Type B pancreatic cell (in vitro differentiated cells): ENCODE results near the gene CCDC63. TPM values are rescaled to one million over a fixed set of nuclear protein-coding genes. Genes with fewer than 3 reads are reported as not detected.

ENCODE experiments used
- DNase-seq: peaks from one replicate; pipeline ENCODE4 v3.0.0; 2021; ENCODE audit warnings: mixed read lengths; ENCODE audit not compliant: unreplicated experiment; ENCODE audit errors: extremely low spot score
- H3K27ac Mint-ChIP-seq: 2 replicates; pipeline ENCODE4 v1.8.0; 2021; ENCODE audit warnings: mild to moderate bottlenecking, mixed read lengths
- H3K27me3 Mint-ChIP-seq: 2 replicates; pipeline ENCODE4 v1.8.0; 2021; ENCODE audit warnings: mixed read lengths
- H3K36me3 Mint-ChIP-seq: 2 replicates; pipeline ENCODE4 v1.8.0; 2021; ENCODE audit warnings: mixed read lengths
- H3K4me1 Mint-ChIP-seq: one replicate; pipeline ENCODE4 v1.8.0; 2021; ENCODE audit warnings: mixed read lengths; ENCODE audit not compliant: unreplicated experiment
- H3K4me3 Mint-ChIP-seq: 2 replicates; pipeline ENCODE4 v1.8.0; 2021; ENCODE audit warnings: mild to moderate bottlenecking, mixed read lengths
- H3K9me3 Mint-ChIP-seq: 2 replicates; pipeline ENCODE4 v1.8.0; 2021; ENCODE audit warnings: mixed read lengths
- CTCF ChIP-seq: fragments of 200-600 bp; sonication (generic); conservative IDR thresholded peaks from 2 replicates; pipeline ENCODE4 v1.5.0; 2021; ENCODE audit warnings: antibody characterized with exemption, mild to moderate bottlenecking
- total RNA-seq: library from RNA; stranded (reverse); gene quantifications from 2 replicates; pipeline ENCODE4 v1.2.1, GENCODE V29; 2021; ENCODE audit warnings: low replicate concordance

Gene CCDC63
- total RNA-seq, 1 donor from 2014 or later = not detected

GRCh38 chr12:110825530-110825929 is 21.3 kb upstream of the CCDC63 start:
- H3K27me3 Mint-ChIP-seq = peaks cover 22% of the 10 kb centered on the region
- no peak overlapping the region for H3K27ac Mint-ChIP-seq
- no peaks in the 10 kb centered on the region for H3K9me3 Mint-ChIP-seq
- no peak for DNase-seq
- no peaks in the 10 kb centered on the region for H3K4me1 Mint-ChIP-seq
- H3K36me3 Mint-ChIP-seq = no peaks in the 10 kb centered on the region
- TF ChIP-seq CTCF = no peak
- no peak overlapping the region for H3K4me3 Mint-ChIP-seq

- Mint-ChIP-seq H3K36me3 (no peaks in the 10 kb centered on the region), H3K4me3 (no peak overlapping the region), H3K27ac (no peak overlapping the region), H3K9me3 (no peaks in the 10 kb centered on the region), H3K4me1 (no peaks in the 10 kb centered on the region), H3K27me3 (peaks cover 22% of the 10 kb centered on the region)
- peak; percentile 82 for DNase-seq
- peak; percentile 85 for TF ChIP-seq CTCF
Measured at GRCh38 chr12:110826592-110827200, 20.1 kb upstream of the CCDC63 start.

- no peak overlapping the region for H3K4me3 Mint-ChIP-seq
- DNase-seq = no peak
- no peaks in the 10 kb centered on the region for H3K36me3 Mint-ChIP-seq
- H3K9me3 Mint-ChIP-seq = no peaks in the 10 kb centered on the region
- no peaks in the 10 kb centered on the region for H3K4me1 Mint-ChIP-seq
- no peak overlapping the region for H3K27ac Mint-ChIP-seq
- H3K27me3 Mint-ChIP-seq = peaks cover 32% of the 10 kb centered on the region
- TF ChIP-seq CTCF = no peak
Measured at GRCh38 chr12:110829308-110829707, 17.5 kb upstream of the CCDC63 start.

- TF ChIP-seq CTCF = no peak
- Mint-ChIP-seq H3K27me3 (peaks cover 23% of the 10 kb centered on the region), H3K36me3 (no peaks in the 10 kb centered on the region), H3K4me1 (no peaks in the 10 kb centered on the region), H3K9me3 (no peaks in the 10 kb centered on the region), H3K4me3 (no peak overlapping the region), H3K27ac (no peak overlapping the region)
- no peak for DNase-seq
Measured at GRCh38 chr12:110836291-110836690, 10.5 kb upstream of the CCDC63 start.

- no peaks in the 10 kb centered on the region for H3K36me3 Mint-ChIP-seq
- no peaks in the 10 kb centered on the region for H3K9me3 Mint-ChIP-seq
- H3K27ac Mint-ChIP-seq = no peak overlapping the region
- no peaks in the 10 kb centered on the region for H3K4me1 Mint-ChIP-seq
- no peak for TF ChIP-seq CTCF
- H3K27me3 Mint-ChIP-seq = peaks cover 39% of the 10 kb centered on the region
- H3K4me3 Mint-ChIP-seq = no peak overlapping the region
- DNase-seq = no peak
Measured at GRCh38 chr12:110841007-110841406, 5.8 kb upstream of the CCDC63 start.

- H3K4me3 Mint-ChIP-seq = no peak overlapping the region
- no peak overlapping the region for H3K27ac Mint-ChIP-seq
- peaks cover 65% of the 10 kb centered on the region for H3K27me3 Mint-ChIP-seq
- no peaks in the 10 kb centered on the region for H3K9me3 Mint-ChIP-seq
- no peaks in the 10 kb centered on the region for H3K36me3 Mint-ChIP-seq
- DNase-seq = no peak
- H3K4me1 Mint-ChIP-seq = no peaks in the 10 kb centered on the region
- TF ChIP-seq CTCF = no peak
Measured at GRCh38 chr12:110844131-110844530, 2.7 kb upstream of the CCDC63 start.
